Aorta (tissue), 5 donors: ENCODE data around the gene GPHN. TPM values are rescaled to one million over a fixed set of nuclear protein-coding genes. Genes with fewer than 3 reads are reported as not detected.

Experiments used
- ATAC-seq: fragments of 200-7000 bp; cut with Tn5 transposase; one replicate; pipeline ENCODE4 v1.9.1; 2022; ENCODE audit warnings: moderate library complexity; ENCODE audit not compliant: low FRiP score
- DNase-seq, 2 donors: peaks; one replicate each; pipeline ENCODE4 v3.0.0-alpha.2; 2020
- H3K27ac ChIP-seq, 2 donors: one replicate each; pipeline ENCODE4 v1.5.1; 2013; ENCODE audit warnings: low read length in 2 of 2, mild to moderate bottlenecking in 2 of 2, moderate library complexity in 2 of 2, control low read depth in 1 of 2, inconsistent platforms in 1 of 2, low read depth in 1 of 2
- H3K27me3 ChIP-seq, 2 donors: one replicate each; pipeline ENCODE4 v1.6.1; 2013; ENCODE audit warnings: control low read depth in 1 of 2, low read length in 1 of 2, mild to moderate bottlenecking in 1 of 2, moderate library complexity in 1 of 2; ENCODE audit not compliant: insufficient read depth in 2 of 2, control insufficient read depth in 1 of 2
- H3K36me3 ChIP-seq, 2 donors: one replicate each; pipeline ENCODE4 v1.6.1; 2013; ENCODE audit warnings: control low read depth in 1 of 2, low read length in 1 of 2, mild to moderate bottlenecking in 1 of 2; ENCODE audit not compliant: insufficient read depth in 2 of 2, control insufficient read depth in 1 of 2
- H3K4me1 ChIP-seq, 2 donors: one replicate each; pipeline ENCODE4 v1.6.1; 2013; ENCODE audit warnings: low read length in 2 of 2, control low read depth in 1 of 2, mild to moderate bottlenecking in 1 of 2, moderate library complexity in 1 of 2; ENCODE audit not compliant: insufficient read depth in 2 of 2, control insufficient read depth in 1 of 2
- H3K4me3 ChIP-seq, 2 donors: one replicate each; pipeline ENCODE4 v1.5.1; 2013; ENCODE audit warnings: low read length in 2 of 2, control low read depth in 1 of 2, mild to moderate bottlenecking in 1 of 2
- H3K9me3 ChIP-seq: one replicate; pipeline ENCODE4 v1.6.1; 2013; ENCODE audit warnings: mild to moderate bottlenecking, low read length; ENCODE audit not compliant: control insufficient read depth
- WGBS, 2 donors: extraction: QIAGEN DNeasy Blood & Tissue Kit; methylation state at CpG; one replicate each; pipeline ENCODE4 v1.1.7; 2013; 5-methylcytosine and 5-hydroxymethylcytosine counted together
- intact Hi-C, 2 donors: fragments of 100-400 bp; cut with DNase I; formaldehyde crosslinking; loops; one replicate each; pipeline versions ENCODE4 v1.14.2 to v1.15.0; 2022
- polyA plus RNA-seq, 2 donors: library from polyadenylated mRNA; stranded (reverse); fragments of 200-250 nt; gene quantifications; one replicate each; pipeline ENCODE4 v1.2.3, GENCODE V29; 2013
- total RNA-seq, 2 donors: library from RNA; stranded (reverse); fragmentation: NEBNext Ultra II Directional; extraction: Animal tissue kit (Norgen Biotek cat#: 25700); gene quantifications; one replicate each; pipeline ENCODE4 v1.2.1, GENCODE V29; 2021
- donor health status: healthy with polysubstance abuse.
- donor health status: Bipolar disorder and iron deficiency.
- donor health status: DM: no; HTN: no; CAD: no.
- donor health status: DM: no; HTN: no; CAD: no.
- donor health status: DM: yes; HTN: yes; CAD: no.

Gene GPHN
- total and polyA plus RNA-seq, 4 donors = 6.3 to 22.2 (median 14.4) TPM

DNA sequence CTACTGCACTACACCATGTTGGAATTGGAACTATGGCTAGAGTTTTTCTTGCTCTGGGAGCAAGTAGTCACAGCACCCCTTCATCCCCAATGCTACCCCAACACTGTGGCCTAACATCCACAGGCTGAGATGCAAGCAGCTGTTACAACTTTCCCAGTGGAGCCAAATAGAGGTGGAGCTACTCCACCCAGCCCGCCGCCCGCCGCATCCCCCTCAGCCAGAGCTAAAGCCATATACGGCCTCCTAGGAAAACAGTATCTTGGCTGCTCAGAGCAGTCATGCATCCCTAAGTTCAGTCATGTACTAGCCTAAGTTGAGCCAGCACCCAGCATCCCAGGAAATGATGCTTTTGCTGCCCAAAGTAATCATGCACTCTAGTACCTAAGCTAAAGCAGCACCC lies 664.1 kb downstream of the GPHN start:
- ATAC-seq (no peak), DNase-seq (no peak)
- Histone ChIP-seq H3K27ac (no peak overlapping the region), H3K4me3 (no peak overlapping the region), H3K4me1 (no peaks in the 10 kb centered on the region), H3K36me3 (peaks cover 2% of the 10 kb centered on the region in 2 donors), H3K9me3 (peaks cover 2% of the 10 kb centered on the region), H3K27me3 (no peaks in the 10 kb centered on the region)
- intact Hi-C loops = no loop called here
- 92 to 94% methylated on average over 5 of the region's 5 CpGs for WGBS, 2 donors

GRCh38 chr14:67172520-67172919 lies 664.6 kb downstream of the GPHN start:
- no peak overlapping the region for H3K27ac ChIP-seq
- peaks cover 2% of the 10 kb centered on the region for H3K9me3 ChIP-seq
- no peak overlapping the region for H3K4me3 ChIP-seq
- H3K27me3 ChIP-seq = no peaks in the 10 kb centered on the region
- H3K4me1 ChIP-seq = no peaks in the 10 kb centered on the region
- DNase-seq = no peak
- peaks cover 2% of the 10 kb centered on the region in 2 donors for H3K36me3 ChIP-seq
- no peak for ATAC-seq
- WGBS, 2 donors = 100% methylated on average over 1 of the region's 1 CpG
- intact Hi-C loops = no loop called here

DNA sequence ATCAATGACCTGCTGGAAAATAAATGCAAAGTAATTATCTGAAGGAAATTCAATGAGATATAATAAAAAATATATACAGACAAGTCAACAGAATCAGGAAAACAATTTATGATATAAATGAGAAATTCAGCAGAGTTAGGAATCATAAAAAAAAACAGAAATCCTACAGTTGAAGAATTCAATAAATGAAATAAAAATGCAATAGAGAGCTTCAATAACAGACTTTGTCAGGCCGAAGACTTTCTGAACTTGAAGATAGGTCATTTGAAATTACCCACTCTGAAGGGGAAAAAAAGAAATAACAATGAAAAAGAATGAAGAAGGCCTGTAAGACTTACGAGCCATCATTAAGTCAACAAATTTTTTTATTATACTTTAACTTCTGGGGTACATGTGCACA lies 665.8 kb downstream of the GPHN start:
- no peaks in the 10 kb centered on the region for H3K27me3 ChIP-seq
- 94 to 96% methylated on average over 2 of the region's 2 CpGs for WGBS, 2 donors
- peaks cover 2% of the 10 kb centered on the region in 2 donors for H3K36me3 ChIP-seq
- H3K9me3 ChIP-seq = peaks cover 2% of the 10 kb centered on the region
- ATAC-seq (no peak), DNase-seq (no peak)
- no peak overlapping the region for H3K4me3 ChIP-seq
- intact Hi-C loops = no loop called here
- H3K4me1 ChIP-seq = no peaks in the 10 kb centered on the region
- H3K27ac ChIP-seq = no peak overlapping the region

- no peak overlapping the region for H3K4me3 ChIP-seq
- no peak for DNase-seq
- peaks cover under 1% of the 10 kb centered on the region in 2 donors for H3K36me3 ChIP-seq
- H3K4me1 ChIP-seq = no peaks in the 10 kb centered on the region
- no peak for ATAC-seq
- H3K9me3 ChIP-seq = no peaks in the 10 kb centered on the region
- WGBS, 2 donors = 89 to 90% methylated on average over 5 of the region's 5 CpGs
- intact Hi-C loops = loop anchor here in 1 of 2 donors (10.0 kb wide), 1 partner anchor 59 kb away; the partner anchor contains the start of gene PALS1
- no peaks in the 10 kb centered on the region for H3K27me3 ChIP-seq
- H3K27ac ChIP-seq = no peak overlapping the region
Observed at GRCh38 chr14:67186172-67186768, 678.3 kb downstream of the GPHN start.

DNA sequence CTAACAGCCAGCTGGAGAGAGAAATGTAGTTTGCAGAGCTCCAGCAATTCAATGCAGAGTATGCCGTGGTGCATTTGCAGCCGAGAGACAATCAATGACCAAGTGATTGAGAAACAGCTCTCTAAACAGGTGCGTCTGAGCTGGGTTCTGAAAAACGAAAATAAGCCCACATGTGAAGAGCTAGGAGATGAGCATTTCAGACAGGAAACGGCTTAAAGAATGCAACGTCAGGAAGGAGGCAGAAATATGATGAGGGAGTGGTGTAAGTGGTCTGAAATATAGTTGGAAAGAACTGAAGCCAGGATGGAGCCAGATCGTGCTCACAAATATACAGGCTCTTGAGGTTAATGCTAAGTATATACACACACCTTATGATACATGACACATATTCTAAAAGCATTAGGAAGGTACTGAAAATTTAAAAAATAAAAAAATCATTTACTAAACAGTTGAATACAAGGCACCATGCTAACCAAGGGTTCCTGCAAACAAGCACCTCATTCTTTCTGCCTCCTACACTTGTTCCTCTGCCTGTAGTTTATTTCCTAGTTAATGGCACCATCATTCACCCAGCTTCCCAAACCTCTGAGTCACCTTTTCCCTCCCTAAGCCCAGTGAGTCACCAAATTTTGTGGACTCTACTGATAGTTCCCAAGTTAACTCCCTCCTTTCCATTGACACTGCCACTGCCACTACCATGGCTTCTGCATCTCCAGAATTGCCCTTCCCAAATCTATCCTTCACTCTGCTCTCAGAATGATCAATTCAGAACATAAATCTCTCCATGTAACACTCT lies 679.0 kb downstream of the GPHN start:
- Histone ChIP-seq H3K27ac (no peak overlapping the region), H3K27me3 (no peaks in the 10 kb centered on the region), H3K9me3 (no peaks in the 10 kb centered on the region), H3K4me3 (no peak overlapping the region), H3K4me1 (no peaks in the 10 kb centered on the region), H3K36me3 (no peaks in the 10 kb centered on the region)
- intact Hi-C loops = loop anchor here in 1 of 2 donors (10.0 kb wide), 1 partner anchor 58 kb away; the partner anchor contains the start of gene PALS1
- ATAC-seq (no peak), DNase-seq (no peak)
- WGBS, 2 donors = 69 to 75% methylated on average over 7 of the region's 7 CpGs

GRCh38 chr14:67187826-67188225 lies 679.9 kb downstream of the GPHN start:
- Histone ChIP-seq H3K27ac (no peak overlapping the region), H3K4me1 (no peaks in the 10 kb centered on the region), H3K27me3 (no peaks in the 10 kb centered on the region), H3K4me3 (no peak overlapping the region), H3K9me3 (no peaks in the 10 kb centered on the region), H3K36me3 (no peaks in the 10 kb centered on the region)
- ATAC-seq (no peak), DNase-seq (no peak)
- intact Hi-C loops = loop anchor here in 1 of 2 donors (10.0 kb wide), 1 partner anchor 57 kb away; the partner anchor contains the start of gene PALS1
- 76 to 84% methylated on average over 2 of the region's 2 CpGs for WGBS, 2 donors

DNA sequence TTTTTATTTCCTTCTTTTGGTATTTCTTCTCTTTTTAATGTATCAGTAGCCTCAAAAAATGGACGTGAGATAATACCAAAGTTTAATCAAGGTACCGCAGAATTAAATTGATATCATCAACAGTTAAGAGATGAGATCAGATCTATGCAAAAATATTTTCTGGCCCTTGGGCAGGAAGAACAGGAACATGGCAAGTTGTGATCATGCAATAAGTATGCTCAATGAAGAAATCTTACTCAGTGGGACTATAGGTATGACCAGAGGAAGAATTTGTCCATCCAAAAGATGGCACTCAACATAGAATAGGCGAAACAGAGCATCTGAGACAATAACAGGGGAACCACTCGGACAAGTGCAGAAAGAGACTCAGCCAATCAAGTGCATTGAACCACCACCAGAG lies 680.4 kb downstream of the GPHN start:
- no peaks in the 10 kb centered on the region for H3K4me1 ChIP-seq
- H3K9me3 ChIP-seq = no peaks in the 10 kb centered on the region
- H3K27ac ChIP-seq = no peak overlapping the region
- ATAC-seq (no peak), DNase-seq (no peak)
- no peak overlapping the region for H3K4me3 ChIP-seq
- no peaks in the 10 kb centered on the region for H3K36me3 ChIP-seq
- intact Hi-C loops = loop anchor here in 1 of 2 donors (10.0 kb wide), 1 partner anchor 56 kb away; the partner anchor contains the start of gene PALS1
- no peaks in the 10 kb centered on the region for H3K27me3 ChIP-seq
- 88 to 93% methylated on average over 4 of the region's 4 CpGs for WGBS, 2 donors

DNA sequence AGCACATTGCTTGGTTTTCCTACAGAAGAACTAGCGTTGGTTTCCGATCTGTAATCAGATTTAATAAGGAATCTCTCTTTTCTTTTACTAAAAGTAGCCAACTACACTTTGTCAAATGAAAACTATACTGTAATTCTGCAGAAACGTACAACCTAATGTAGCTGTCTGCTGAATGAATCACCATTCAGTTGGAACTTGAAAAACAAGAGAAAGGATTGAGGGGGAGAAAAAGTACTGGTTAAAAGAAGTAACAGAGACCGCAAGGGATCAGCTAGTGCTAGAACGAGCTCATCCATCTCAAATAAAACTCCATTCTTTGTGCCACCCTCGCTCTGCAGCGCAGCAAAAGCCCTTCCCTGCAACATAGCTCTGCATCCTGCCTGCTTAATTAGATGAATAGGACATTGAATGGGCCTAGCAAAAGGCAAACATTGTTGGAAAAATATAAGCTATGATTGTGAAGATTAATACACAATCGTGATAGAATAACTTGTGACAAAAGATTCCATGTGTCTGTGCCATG lies 683.9 kb downstream of the GPHN start:
- Histone ChIP-seq H3K27ac (no peak overlapping the region), H3K4me3 (no peak overlapping the region), H3K9me3 (no peaks in the 10 kb centered on the region), H3K36me3 (no peaks in the 10 kb centered on the region), H3K4me1 (no peaks in the 10 kb centered on the region), H3K27me3 (no peaks in the 10 kb centered on the region)
- 67 to 71% methylated on average over 8 of the region's 8 CpGs for WGBS, 2 donors
- DNase-seq (no peak), ATAC-seq (no peak)
- intact Hi-C loops = no loop called here
